Dermis microvascular lymphatic vessel endothelial cell (primary cell): ENCODE measurements around the gene TSHZ1. TPM values are rescaled to one million over a fixed set of nuclear protein-coding genes. Genes with fewer than 3 reads are reported as not detected.

Experiments
- total RNA-seq: library from RNA; depleted of rRNA; stranded (reverse); fragments of >200 nt; gene quantifications from 2 replicates; pipeline ENCODE4 v1.2.1, GENCODE V29; 2014

The TSHZ1 gene
- total RNA-seq, 1 donor from 2014 or later = 6.5 TPM

Other genes with a start within 250 kb of the TSHZ1 start
- 9.1 and 11.5 TPM in 2 replicates for gene PTGR3, start 1.7 kb upstream of the TSHZ1 start, total RNA-seq
- gene SMIM21, start 216.9 kb downstream of the TSHZ1 start, total RNA-seq = not detected in 2 replicates